PC-3 (cell line): Measurements from ENCODE around the gene EPN1. TPM values are rescaled to one million over a fixed set of nuclear protein-coding genes. Genes with fewer than 3 reads are reported as not detected.

Source experiments
- ATAC-seq: fragments of 200-7000 bp; cut with Tn5 transposase; 2 replicates; pipeline ENCODE4 v1.9.1; 2020; ENCODE audit warnings: mild to moderate bottlenecking, moderate library complexity
- BruUV-seq: library from RNA; stranded (reverse); fragments of 400-500 nt; replicated peaks from 2 replicates; lab custom pipeline; 2021; lab: Mats Ljungman, UMichigan
- CTCF ChIA-PET: fragments of 300-600 bp; sonication (Branson Sonifier 250); formaldehyde crosslinking; loops from one replicate; lab custom pipeline; 2022; ENCODE audit warnings: antibody characterized with exemption; lab: Charles Lee
- POLR2A ChIA-PET: fragments of 300-600 bp; sonication (Branson Sonifier 250); formaldehyde crosslinking; loops from one replicate; lab custom pipeline; 2022; ENCODE audit warnings: antibody characterized with exemption; ENCODE audit not compliant: unreplicated experiment; lab: Charles Lee
- DNase-seq: peaks from one replicate; pipeline ENCODE4 v3.0.0-alpha.2; 2015
- H2AFZ ChIP-seq: fragments of 300-600 bp; sonication (generic); 2 replicates; pipeline ENCODE4 v1.6.0; 2016; ENCODE audit warnings: antibody characterized with exemption, low read length
- H3F3A ChIP-seq: fragments of 300-600 bp; sonication (generic); one replicate; pipeline ENCODE4 v1.6.0; 2017; ENCODE audit warnings: antibody characterized with exemption, low read length, control low read depth, mild to moderate bottlenecking; ENCODE audit not compliant: unreplicated experiment
- H3K27ac ChIP-seq: fragments of 300-600 bp; sonication (generic); 2 replicates; pipeline ENCODE4 v1.5.1; 2016; ENCODE audit warnings: mild to moderate bottlenecking, low read length
- H3K27me3 ChIP-seq: fragments of 300-600 bp; sonication (generic); 2 replicates; pipeline ENCODE4 v1.6.1; 2016; ENCODE audit warnings: low read length, mixed read lengths
- H3K36me3 ChIP-seq: fragments of 300-600 bp; sonication (generic); 2 replicates; pipeline ENCODE4 v1.6.1; 2016; ENCODE audit warnings: low read depth, mixed run types, low read length, mixed read lengths
- H3K4me1 ChIP-seq: fragments of 300-600 bp; sonication (generic); 2 replicates; pipeline ENCODE4 v1.5.1; 2016; ENCODE audit warnings: low read length; ENCODE audit not compliant: insufficient read depth
- H3K4me2 ChIP-seq: fragments of 300-600 bp; sonication (generic); 2 replicates; pipeline ENCODE4 v1.6.0; 2016; ENCODE audit warnings: low read length
- H3K4me3 ChIP-seq: fragments of 300-600 bp; sonication (generic); 2 replicates; pipeline ENCODE4 v1.5.1; 2016; ENCODE audit warnings: mild to moderate bottlenecking, low read length, mixed read lengths
- H3K79me2 ChIP-seq: fragments of 300-600 bp; sonication (generic); 2 replicates; pipeline ENCODE4 v1.6.1; 2017; ENCODE audit warnings: low read length, mixed read lengths
- H3K9ac ChIP-seq: fragments of 300-600 bp; sonication (generic); 2 replicates; pipeline ENCODE4 v1.6.0; 2016; ENCODE audit warnings: mild to moderate bottlenecking, low read length
- H3K9me2 ChIP-seq: fragments of 300-600 bp; sonication (generic); replicated peaks from 2 replicates; pipeline ENCODE4 v1.6.1; 2016; ENCODE audit warnings: mixed run types, low read length, mixed read lengths
- H3K9me3 ChIP-seq: fragments of 300-600 bp; sonication (generic); 2 replicates; pipeline ENCODE4 v1.6.1; 2016; ENCODE audit warnings: low read length, mixed read lengths
- H4K20me1 ChIP-seq: fragments of 300-600 bp; sonication (generic); 2 replicates; pipeline ENCODE4 v1.6.1; 2016; ENCODE audit warnings: low read length, mixed read lengths
- CTCF ChIP-seq: fragments of 300-600 bp; sonication (generic); conservative IDR thresholded peaks from 2 replicates; pipeline ENCODE4 v1.5.1; 2017; ENCODE audit warnings: antibody characterized with exemption, low read depth, mild to moderate bottlenecking, low read length
- EZH2 ChIP-seq: fragments of 300-600 bp; sonication (generic); IDR thresholded peaks from one replicate; pipeline ENCODE4 v1.6.1; 2017; ENCODE audit warnings: antibody characterized with exemption, mild to moderate bottlenecking, low read length; ENCODE audit not compliant: unreplicated experiment
- EZH2phosphoT487 ChIP-seq: fragments of 300-600 bp; sonication (generic); IDR thresholded peaks from 2 replicates; pipeline ENCODE4 v1.6.1; 2018; ENCODE audit warnings: mild to moderate bottlenecking, antibody characterized with exemption, low read length, borderline replicate concordance
- intact Hi-C: fragments of 100-400 bp; cut with micrococcal nuclease; formaldehyde crosslinking; loops from 2 replicates; pipeline ENCODE4 v1.9.0; 2023
- total RNA-seq: library from RNA; depleted of rRNA; stranded (reverse); fragments of >200 nt; gene quantifications from 2 replicates; pipeline ENCODE4 v1.2.3, GENCODE V29; 2014

Gene EPN1
- total RNA-seq, 1 experiment from 2014 or later = 203 TPM

GRCh38 chr19:55694656-55695491 lies 19.8 kb downstream of the EPN1 start:
- TF ChIP-seq EZH2phosphoT487 = no peak
- TF ChIP-seq CTCF = no peak
- no peak for TF ChIP-seq EZH2
- no peaks in the 10 kb centered on the region for H3K9me3 ChIP-seq
- H3K36me3 ChIP-seq = peaks cover 34% of the 10 kb centered on the region
- ATAC-seq (no peak), DNase-seq (no peak)
- no peaks in the 10 kb centered on the region for H3F3A ChIP-seq
- H3K9ac ChIP-seq = no peak overlapping the region
- no peak overlapping the region for H3K4me3 ChIP-seq
- ChIA-PET POLR2A (no interaction called here), CTCF (no interaction called here)
- H2AFZ ChIP-seq = no peak overlapping the region
- no peak overlapping the region for H3K4me2 ChIP-seq
- no peaks in the 10 kb centered on the region for H4K20me1 ChIP-seq
- no peaks in the 10 kb centered on the region for H3K79me2 ChIP-seq
- no peak overlapping the region for H3K27ac ChIP-seq
- H3K27me3 ChIP-seq = no peaks in the 10 kb centered on the region
- H3K4me1 ChIP-seq = no peaks in the 10 kb centered on the region
- no peaks in the 10 kb centered on the region for H3K9me2 ChIP-seq
- intact Hi-C loops = no loop called here
- no TSS peak for BruUV-seq

- Histone ChIP-seq H3F3A (no peaks in the 10 kb centered on the region), H3K27me3 (no peaks in the 10 kb centered on the region), H3K4me1 (no peaks in the 10 kb centered on the region), H3K27ac (no peak overlapping the region), H3K9me2 (no peaks in the 10 kb centered on the region), H3K36me3 (peaks cover 31% of the 10 kb centered on the region), H3K4me3 (no peak overlapping the region), H3K9me3 (no peaks in the 10 kb centered on the region), H3K9ac (no peak overlapping the region), H2AFZ (no peak overlapping the region), H4K20me1 (no peaks in the 10 kb centered on the region), H3K4me2 (no peak overlapping the region), H3K79me2 (no peaks in the 10 kb centered on the region)
- TF ChIP-seq EZH2phosphoT487 (no peak), EZH2 (no peak), CTCF (no peak)
- DNase-seq (no peak), ATAC-seq (no peak)
- ChIA-PET CTCF (no interaction called here), POLR2A (no interaction called here)
- intact Hi-C loops = no loop called here
- TSS peak; percentile 61 for BruUV-seq
These were observed 20.7 kb downstream of the EPN1 start for GRCh38 chr19:55695511-55696290.
